Large intestine (tissue), 3 donors: ENCODE measurements around the gene BMF. TPM values are rescaled to one million over a fixed set of nuclear protein-coding genes. Genes with fewer than 3 reads are reported as not detected.

Experiments
- DNase-seq, 2 donors: peaks; one replicate each; pipeline versions ENCODE4 v3.0.0 to v3.0.0-alpha.2; 2013
- H3K27ac ChIP-seq: one replicate; pipeline ENCODE4 v1.5.1; 2013; ENCODE audit warnings: low read length
- H3K27me3 ChIP-seq: 2 replicates; pipeline ENCODE4 v1.6.1; 2013; ENCODE audit warnings: low read length; ENCODE audit not compliant: control insufficient read depth, insufficient read depth
- H3K36me3 ChIP-seq: 2 replicates; pipeline ENCODE4 v1.6.1; 2013; ENCODE audit warnings: low read length; ENCODE audit not compliant: control insufficient read depth, insufficient read depth
- H3K4me1 ChIP-seq: one replicate; pipeline ENCODE4 v1.6.1; 2013; ENCODE audit warnings: low read length; ENCODE audit not compliant: control insufficient read depth, insufficient read depth
- H3K4me3 ChIP-seq: one replicate; pipeline ENCODE4 v1.5.1; 2013; ENCODE audit warnings: low read length
- H3K9me3 ChIP-seq: one replicate; pipeline ENCODE4 v1.6.1; 2013; ENCODE audit warnings: mild to moderate bottlenecking, low read depth, low read length, moderate library complexity; ENCODE audit not compliant: control insufficient read depth
- WGBS: methylation state at CpG from one replicate; pipeline ENCODE4 v1.1.5; 2013; ENCODE audit warnings: low lambda C conversion rate; ENCODE audit not compliant: insufficient coverage; 5-methylcytosine and 5-hydroxymethylcytosine counted together
- polyA plus RNA-seq: library from polyadenylated mRNA; unstranded; fragments of 120-200 nt; gene quantifications from one replicate; pipeline ENCODE4 v1.2.1, GENCODE V29; 2013

Gene BMF
- polyA plus RNA-seq, 1 donor = 9.2 TPM

DNA sequence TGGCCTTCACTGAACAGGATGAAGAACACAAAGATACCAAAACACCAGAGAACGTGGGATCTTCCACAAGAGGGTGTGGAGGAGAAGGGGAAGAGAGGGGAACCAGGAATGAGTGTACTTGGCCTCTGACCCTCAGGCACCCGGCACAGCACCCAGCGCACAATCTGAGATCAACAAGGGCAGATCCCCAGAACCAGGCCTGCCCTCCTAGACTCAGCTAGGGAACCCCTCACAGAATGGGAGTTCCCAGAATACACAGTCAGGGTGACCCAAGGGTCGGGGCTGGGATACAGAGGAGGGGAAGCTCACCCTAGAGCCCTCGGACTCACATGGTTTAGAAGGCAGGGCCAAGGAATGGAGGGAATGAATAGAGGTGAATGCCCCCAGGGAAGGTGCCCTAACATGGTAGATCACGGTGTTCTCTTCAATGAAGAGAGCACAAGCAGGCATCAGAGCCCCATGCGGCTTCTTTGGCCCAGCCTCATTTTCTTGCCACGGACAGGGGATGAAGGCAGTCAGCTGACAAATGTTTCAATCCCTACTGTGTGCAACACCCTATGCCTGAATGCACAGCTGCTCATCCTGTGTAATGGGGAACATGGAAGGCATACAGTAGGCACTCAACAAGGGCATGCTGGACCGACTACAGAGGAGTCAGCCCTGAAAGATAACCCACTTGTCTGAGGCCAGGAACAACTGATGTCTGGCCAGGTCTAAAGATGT is 13.1 kb downstream of the BMF start:
- Histone ChIP-seq H3K9me3 (no peaks in the 10 kb centered on the region), H3K27me3 (no peaks in the 10 kb centered on the region), H3K4me1 (peaks cover 74% of the 10 kb centered on the region), H3K4me3 (no peak overlapping the region), H3K36me3 (peaks cover 11% of the 10 kb centered on the region), H3K27ac (no peak overlapping the region)
- DNase-seq = no peak
- WGBS = no CpG with 5 or more reads among the region's 9 CpGs

DNA sequence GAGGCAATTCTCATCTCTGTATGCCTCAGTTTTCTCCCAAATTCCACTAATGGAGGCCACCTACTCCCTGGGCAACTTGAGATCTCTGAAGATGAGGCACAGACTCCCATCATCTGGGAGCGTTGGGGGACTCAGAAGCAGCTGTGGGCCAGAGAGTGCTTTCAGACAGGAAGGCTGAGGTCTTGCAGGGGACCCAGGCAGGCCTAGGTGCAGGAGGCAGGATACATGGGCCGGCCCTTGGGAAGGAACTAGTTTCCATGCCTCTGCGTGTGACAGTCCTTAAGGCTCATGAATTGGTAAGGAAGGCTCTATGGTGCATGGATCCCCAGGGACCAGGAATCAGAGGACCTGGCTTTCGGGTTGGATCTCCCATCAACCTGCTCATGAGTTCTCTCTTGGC is 14.5 kb downstream of the BMF start:
- Histone ChIP-seq H3K27me3 (no peaks in the 10 kb centered on the region), H3K9me3 (no peaks in the 10 kb centered on the region), H3K36me3 (peaks cover 23% of the 10 kb centered on the region), H3K4me3 (no peak overlapping the region), H3K4me1 (peaks cover 67% of the 10 kb centered on the region), H3K27ac (no peak overlapping the region)
- DNase-seq = no peak
- no CpG with 5 or more reads among the region's 4 CpGs for WGBS

DNA sequence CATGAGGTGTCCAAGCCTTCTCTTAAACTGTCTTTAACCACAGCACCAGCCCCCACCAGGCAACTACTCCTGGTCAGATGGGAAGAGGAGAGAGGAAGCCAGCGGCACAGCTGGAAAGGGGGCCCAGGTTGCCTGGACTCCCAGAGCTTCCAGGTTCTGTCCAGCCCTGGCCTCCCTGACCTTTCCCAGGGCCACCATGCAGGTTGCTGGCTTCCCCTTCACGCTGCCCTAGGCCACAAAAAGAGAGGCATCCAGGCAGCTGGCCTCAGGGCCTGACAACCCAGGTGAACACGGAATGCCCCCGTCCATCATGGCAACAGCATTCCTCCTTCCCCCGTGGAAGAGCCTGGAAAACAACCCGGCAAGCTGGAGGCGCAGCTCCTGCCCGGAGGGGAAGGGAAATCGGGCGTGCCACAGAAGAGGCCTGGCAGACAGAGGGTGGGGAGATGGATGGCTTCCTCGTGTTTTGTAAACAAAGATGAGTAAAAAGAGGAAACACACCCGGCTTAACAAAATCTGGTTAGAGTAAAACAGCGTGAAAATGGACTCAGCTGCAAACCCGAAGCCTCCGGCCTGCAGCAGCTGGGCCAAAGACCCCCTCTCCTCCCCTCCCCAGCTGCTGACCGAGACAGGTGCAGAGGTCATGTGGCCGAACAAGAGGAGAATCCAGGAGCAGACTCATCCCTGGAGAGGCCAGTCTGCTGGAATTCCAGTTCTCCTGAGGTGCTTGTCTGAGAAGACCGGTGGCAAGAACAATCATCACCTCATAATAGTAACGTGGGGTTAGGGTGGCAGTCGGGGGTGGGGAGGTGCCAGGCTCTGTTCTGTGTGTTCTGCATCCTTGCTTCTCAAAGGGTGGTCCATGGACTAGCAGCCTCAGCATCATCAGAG is 15.5 kb downstream of the BMF start:
- peaks cover 66% of the 10 kb centered on the region for H3K4me1 ChIP-seq
- peak overlapping the region; percentile 72 for H3K27ac ChIP-seq
- no peak for DNase-seq
- peaks cover 23% of the 10 kb centered on the region for H3K36me3 ChIP-seq
- no peaks in the 10 kb centered on the region for H3K9me3 ChIP-seq
- no peaks in the 10 kb centered on the region for H3K27me3 ChIP-seq
- WGBS = no CpG with 5 or more reads among the region's 20 CpGs
- H3K4me3 ChIP-seq = no peak overlapping the region

DNA sequence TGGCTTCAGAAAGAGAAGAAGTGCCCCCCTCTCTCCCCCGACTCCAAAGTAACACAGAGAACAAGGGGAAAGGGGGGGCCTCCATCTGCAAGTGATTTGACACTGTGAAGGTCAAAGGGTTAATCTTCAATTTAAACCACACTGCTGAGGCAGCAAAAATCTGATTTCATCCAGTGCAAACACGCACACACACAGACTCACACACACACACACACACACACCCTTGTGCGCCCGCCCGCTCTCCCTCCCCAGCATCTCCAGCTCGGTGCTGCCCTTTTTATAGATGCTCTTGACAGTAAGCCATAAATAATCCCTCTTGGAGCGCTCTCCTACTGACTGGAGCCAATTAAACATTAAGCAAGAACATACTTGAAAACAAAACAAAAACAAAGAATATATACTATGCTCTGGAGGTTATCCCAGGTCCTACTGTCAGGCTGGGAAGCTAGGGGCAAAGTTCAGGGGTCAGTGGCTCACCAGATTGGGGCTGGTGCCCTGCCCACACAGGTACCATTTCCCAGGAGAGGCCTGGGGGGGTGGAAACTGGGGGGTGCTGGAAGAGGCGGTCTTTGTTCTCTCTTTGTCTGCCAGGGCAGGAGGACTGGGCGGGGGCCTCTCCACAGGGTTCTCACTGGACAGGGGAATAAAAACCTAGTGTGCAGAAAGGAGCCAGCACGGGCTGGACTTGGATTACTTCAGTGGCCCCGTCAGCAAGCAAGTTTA is 16.3 kb downstream of the BMF start:
- H3K27me3 ChIP-seq = no peaks in the 10 kb centered on the region
- no CpG with 5 or more reads among the region's 11 CpGs for WGBS
- peak; percentile 75 to 91 for DNase-seq
- peaks cover 23% of the 10 kb centered on the region for H3K36me3 ChIP-seq
- H3K4me1 ChIP-seq = peaks cover 62% of the 10 kb centered on the region
- H3K27ac ChIP-seq = peak overlapping the region; percentile 72
- no peaks in the 10 kb centered on the region for H3K9me3 ChIP-seq
- H3K4me3 ChIP-seq = no peak overlapping the region

DNA sequence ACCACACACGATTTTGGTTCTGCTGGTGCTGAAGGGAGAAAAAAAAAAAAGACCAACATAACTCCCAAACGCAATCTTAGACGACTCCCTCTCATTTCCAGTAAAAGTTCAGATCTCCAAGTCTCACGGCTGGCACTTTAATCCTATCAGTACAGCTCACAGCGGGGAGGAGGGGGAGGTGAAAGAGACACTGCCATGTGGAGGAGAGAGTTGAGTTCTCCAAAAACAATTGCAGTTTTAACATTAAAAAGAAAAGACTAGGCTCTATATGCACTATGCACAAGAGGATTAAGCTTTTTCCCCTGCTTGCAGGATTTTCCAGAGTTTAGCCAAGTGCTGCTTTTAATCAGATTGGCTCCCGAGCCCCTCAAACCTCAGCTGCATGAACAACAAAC is 16.8 kb downstream of the BMF start:
- no CpG with 5 or more reads among the region's 6 CpGs for WGBS
- Histone ChIP-seq H3K27ac (peak overlapping the region; percentile 72), H3K4me1 (peaks cover 56% of the 10 kb centered on the region), H3K27me3 (no peaks in the 10 kb centered on the region), H3K9me3 (no peaks in the 10 kb centered on the region), H3K4me3 (no peak overlapping the region), H3K36me3 (peaks cover 23% of the 10 kb centered on the region)
- DNase-seq = no peak

DNA sequence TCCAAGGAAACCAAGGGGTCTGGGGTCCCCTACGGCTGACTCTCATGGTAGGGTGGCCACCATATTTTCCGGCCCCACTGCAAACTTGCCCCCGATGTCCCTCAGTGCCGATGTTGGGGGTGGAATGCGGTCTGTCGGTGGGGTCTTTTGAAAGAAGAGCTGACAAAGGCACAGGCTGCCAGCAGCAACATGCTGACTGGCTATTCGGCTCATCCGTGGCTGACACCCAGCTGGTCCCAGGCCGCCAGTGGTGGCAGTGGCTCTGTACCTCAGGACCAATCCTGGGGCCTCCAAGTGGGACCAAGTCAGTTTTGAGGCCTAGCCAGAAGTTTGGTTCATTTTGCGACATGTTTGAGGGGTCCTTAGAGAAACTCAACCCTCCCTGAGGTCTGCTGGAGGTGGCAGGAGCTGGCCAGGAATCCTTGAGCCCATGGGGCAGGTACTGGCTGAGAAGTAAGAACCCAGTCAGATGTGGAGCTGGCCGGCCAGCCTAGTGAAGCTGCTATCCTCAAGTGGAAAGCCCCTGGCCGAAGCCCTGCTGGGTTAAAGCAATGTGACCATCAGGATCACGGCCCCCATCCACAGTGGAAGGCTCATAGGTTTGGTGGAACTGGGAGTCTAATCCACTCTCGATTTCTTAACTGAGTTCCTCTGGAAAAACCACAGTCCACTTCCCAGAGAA is 17.8 kb downstream of the BMF start:
- 80% methylated on average over 1 of the region's 14 CpGs for WGBS

DNA sequence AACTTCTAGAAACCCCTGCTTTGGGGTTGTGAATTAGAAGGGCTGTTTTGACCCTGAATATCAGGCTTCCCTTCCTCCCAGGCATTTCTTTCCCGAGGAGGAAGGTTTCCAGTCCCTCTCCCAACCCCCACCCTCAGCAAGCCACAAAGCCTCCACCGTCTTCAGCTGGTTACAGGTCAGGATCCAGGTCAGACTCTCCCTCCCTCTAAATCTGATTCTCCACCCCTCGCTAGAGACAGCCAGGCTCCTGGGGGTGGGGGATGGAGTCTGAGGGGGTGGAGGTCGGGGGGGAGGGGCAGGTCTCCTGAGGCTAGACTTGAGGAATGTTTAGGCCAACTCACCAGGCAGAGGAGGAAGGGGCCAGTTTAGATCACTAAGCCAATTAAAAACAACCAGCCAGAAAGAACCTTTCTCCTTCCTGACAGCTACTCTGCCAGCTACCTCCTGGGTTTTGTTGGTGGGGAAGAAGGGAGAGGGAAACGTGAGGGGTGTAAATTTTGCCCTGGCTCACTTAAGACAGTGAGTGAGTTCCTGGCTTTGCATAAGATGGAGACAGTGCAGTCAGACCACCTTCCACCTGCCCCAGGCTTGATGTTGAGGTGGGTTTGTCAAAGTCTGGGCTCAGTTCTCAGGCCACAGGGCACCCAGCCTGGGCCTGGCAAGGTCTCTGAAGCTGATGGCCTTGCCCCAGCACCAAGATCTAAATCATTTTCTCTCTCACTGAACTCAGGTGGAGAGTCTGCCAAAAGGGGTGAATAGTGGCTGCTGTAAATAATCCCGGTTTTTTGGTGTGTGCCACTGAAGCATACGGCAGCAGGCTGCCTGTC is 19.5 kb downstream of the BMF start:
- Histone ChIP-seq H3K9me3 (no peaks in the 10 kb centered on the region), H3K27me3 (no peaks in the 10 kb centered on the region), H3K4me3 (no peak overlapping the region), H3K36me3 (peaks cover 23% of the 10 kb centered on the region), H3K4me1 (peaks cover 41% of the 10 kb centered on the region), H3K27ac (no peak overlapping the region)
- no peak for DNase-seq
- no CpG with 5 or more reads among the region's 7 CpGs for WGBS

More for the DNA sequence above, 17.8 kb downstream of the BMF start:
- Histone ChIP-seq H3K9me3 (no peaks in the 10 kb centered on the region), H3K27me3 (no peaks in the 10 kb centered on the region), H3K4me1 (peaks cover 48% of the 10 kb centered on the region), H3K4me3 (no peak overlapping the region), H3K36me3 (peaks cover 23% of the 10 kb centered on the region), H3K27ac (no peak overlapping the region)
- no peak for DNase-seq

DNA sequence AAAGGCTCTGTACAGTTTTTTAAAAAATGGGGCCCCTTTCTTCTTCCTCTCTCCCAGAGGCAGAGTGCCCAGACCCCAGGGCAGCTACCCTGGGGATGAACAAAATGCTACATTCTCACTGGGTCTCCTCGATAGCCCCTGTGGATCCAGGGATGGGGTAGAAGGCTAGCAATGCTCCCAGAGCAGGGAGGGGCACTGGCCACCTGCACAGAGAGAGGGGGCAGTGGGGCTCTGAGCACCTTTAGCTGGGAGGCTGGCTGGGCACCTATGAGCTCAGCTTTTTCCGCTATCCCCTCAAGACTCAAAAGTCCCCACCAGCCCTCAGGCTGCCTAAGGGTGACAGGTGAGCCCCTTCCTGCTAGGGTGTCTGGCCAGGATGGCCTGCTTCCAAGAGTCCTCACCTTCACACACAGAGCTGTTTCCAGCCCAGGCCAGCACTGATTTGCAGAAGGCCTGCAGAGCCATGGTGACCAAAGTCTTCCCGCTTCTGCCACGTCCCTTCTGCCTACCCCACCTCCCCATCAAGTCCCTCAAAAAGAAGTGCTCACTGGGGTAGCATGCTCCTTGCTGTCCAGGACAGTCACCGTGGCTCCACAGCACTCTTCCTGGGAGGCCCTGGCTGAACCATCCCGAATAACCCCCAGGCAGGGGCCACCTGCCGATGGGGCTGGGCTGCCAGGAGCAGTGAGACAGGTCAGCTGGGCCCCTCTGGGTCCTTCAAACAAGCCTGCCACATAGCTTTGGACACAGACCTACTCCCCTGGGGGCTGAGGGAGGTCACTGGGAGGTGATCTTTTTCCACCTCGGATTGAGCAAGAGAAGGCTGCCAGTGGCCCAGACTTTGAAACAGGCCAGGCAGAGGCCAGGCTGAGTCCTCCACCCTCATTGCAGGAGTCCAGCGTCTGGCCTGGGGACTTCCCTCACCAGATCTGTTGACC is 20.4 kb downstream of the BMF start:
- Histone ChIP-seq H3K27ac (no peak overlapping the region), H3K4me1 (peaks cover 39% of the 10 kb centered on the region), H3K27me3 (no peaks in the 10 kb centered on the region), H3K4me3 (no peak overlapping the region), H3K9me3 (no peaks in the 10 kb centered on the region), H3K36me3 (peaks cover 23% of the 10 kb centered on the region)
- WGBS = no CpG with 5 or more reads among the region's 9 CpGs
- DNase-seq = peak in 1 of 2 donors; percentile 64
